ENCODE results near the gene PCCA. TPM values are rescaled to one million over a fixed set of nuclear protein-coding genes. Genes with fewer than 3 reads are reported as not detected.
A peak's percentile ranks its signal among the peaks of the same experiment; 100 is the strongest.

Gene PCCA
- polyA plus RNA-seq, 1 of the 3 experiments (the other 2 are of a cell fraction): 7.3 TPM

DNA sequence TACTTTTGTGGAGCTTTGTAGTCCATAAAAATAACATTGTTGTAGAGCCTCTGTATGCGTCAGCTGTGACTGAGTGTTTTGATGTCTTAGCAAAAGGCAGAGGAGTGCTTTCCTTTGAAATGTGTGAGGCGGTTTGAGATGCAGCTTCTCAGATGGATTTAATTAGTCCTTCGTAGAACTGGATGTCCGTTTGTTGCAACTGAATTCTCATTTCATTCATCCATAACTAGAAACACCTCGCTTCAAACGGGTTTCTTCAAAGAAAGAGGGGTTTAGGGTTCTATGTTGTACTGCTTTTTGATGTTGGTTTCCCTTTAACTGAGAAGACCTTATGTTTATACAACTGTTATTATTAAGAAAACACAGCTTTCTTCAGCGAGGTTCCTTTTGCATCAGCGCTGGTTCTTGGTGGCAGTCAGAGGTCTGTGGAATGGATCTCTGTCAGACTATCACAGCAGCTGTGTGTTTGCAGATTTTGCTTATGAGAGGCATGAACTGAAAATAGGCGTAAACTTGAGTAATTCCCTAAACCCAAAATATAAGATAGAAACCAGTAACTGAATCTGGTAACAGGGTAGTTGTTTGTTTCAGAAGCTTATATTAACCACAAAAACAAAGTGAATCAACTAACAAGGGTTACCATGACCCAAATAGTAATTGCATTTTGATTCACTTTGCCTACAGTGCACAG lies 305.3 kb downstream of the PCCA start (continued):
- TF ChIP-seq POLR2AphosphoS5 (IDR thresholded peaks at IDR 0.05; ENCODE audit: low read depth, low read length) (no peak; the same call in 1 of the 2 replicates), FOXJ3 (CRISPR knock-in tag; IDR thresholded peaks at IDR 0.05) (no peak), EP300 (IDR thresholded peaks at IDR 0.05; ENCODE audit: borderline replicate concordance in 1 of 2, low read depth in 1 of 2, low read length in 1 of 2) (peak in 1 of 2 experiments; percentile 57; a peak in 1 of 4 replicates), YY1 (IDR thresholded peaks at IDR 0.05; ENCODE audit: low read depth) (peak; percentile 21; the same call in 1 of the 2 replicates), FOSL2 (IDR thresholded peaks at IDR 0.05; ENCODE audit: borderline replicate concordance, low read depth) (peak; percentile 29; the same call in 1 of the 2 replicates), SIN3A (IDR thresholded peaks at IDR 0.05; ENCODE audit: borderline replicate concordance, low read depth, low read length) (no peak), ELF1 (IDR thresholded peaks at IDR 0.05) (no peak), RCOR1 (IDR thresholded peaks at IDR 0.05; ENCODE audit: low read length) (no peak), SMC3 (IDR thresholded peaks at IDR 0.05; ENCODE audit: low read depth, low read length) (no peak), FOXM1 (IDR thresholded peaks at IDR 0.05; ENCODE audit: low read depth) (peak; percentile 73; the same call in 1 of the 2 replicates), REST (IDR thresholded peaks at IDR 0.05; ENCODE audit: low read depth, low read length) (no peak), NFIC (IDR thresholded peaks at IDR 0.05; ENCODE audit: borderline replicate concordance) (no peak; the same call in 1 of the 2 replicates), RXRA (IDR thresholded peaks at IDR 0.05; ENCODE audit: borderline replicate concordance, low read depth) (no peak), JUND (IDR thresholded peaks at IDR 0.05) (peak; percentile 46; the same call in 1 of the 2 replicates), PBX3 (IDR thresholded peaks at IDR 0.05) (peak; percentile 50), RAD21 (IDR thresholded peaks at IDR 0.05; ENCODE audit: low read length) (no peak), TCF12 (IDR thresholded peaks at IDR 0.05) (peak; percentile 92), GATA2 (CRISPR knock-in tag; IDR thresholded peaks at IDR 0.05) (no peak), NRF1 (IDR thresholded peaks at IDR 0.05; ENCODE audit: low read depth, low read length) (no peak)
- TF ChIP-seq, protein P1, sequence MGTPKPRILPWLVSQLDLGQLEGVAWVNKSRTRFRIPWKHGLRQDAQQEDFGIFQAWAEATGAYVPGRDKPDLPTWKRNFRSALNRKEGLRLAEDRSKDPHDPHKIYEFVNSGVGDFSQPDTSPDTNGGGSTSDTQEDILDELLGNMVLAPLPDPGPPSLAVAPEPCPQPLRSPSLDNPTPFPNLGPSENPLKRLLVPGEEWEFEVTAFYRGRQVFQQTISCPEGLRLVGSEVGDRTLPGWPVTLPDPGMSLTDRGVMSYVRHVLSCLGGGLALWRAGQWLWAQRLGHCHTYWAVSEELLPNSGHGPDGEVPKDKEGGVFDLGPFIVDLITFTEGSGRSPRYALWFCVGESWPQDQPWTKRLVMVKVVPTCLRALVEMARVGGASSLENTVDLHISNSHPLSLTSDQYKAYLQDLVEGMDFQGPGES (IDR thresholded peaks at IDR 0.05; ENCODE audit: low read depth, low read length): no peak
- TF ChIP-seq, protein P2, sequence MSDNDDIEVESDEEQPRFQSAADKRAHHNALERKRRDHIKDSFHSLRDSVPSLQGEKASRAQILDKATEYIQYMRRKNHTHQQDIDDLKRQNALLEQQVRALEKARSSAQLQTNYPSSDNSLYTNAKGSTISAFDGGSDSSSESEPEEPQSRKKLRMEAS (IDR thresholded peaks at IDR 0.05; ENCODE audit: low read depth): no peak
